HL-60 (cell line): ENCODE data around the gene SERPINA9.

Experiments used
- DNase-seq, 2 experiments: peaks; one replicate each; pipeline ENCODE4 v3.0.0-alpha.2; 2010 to 2020; ENCODE audit warnings: low read depth in 1 of 2, low spot score in 1 of 2
- H3K27ac ChIP-seq: fragments of 250-450 bp; sonication (Bioruptor Pico); replicated peaks from 2 replicates; pipeline ENCODE4 v1.5.1; 2020; ENCODE audit warnings: mild to moderate bottlenecking, moderate library complexity
- H3K27me3 ChIP-seq: fragments of 250-450 bp; sonication (Bioruptor Pico); 2 replicates; pipeline ENCODE4 v1.5.1; 2021; ENCODE audit warnings: mild to moderate bottlenecking, moderate library complexity; ENCODE audit not compliant: insufficient read depth, poor library complexity, severe bottlenecking
- H3K4me3 ChIP-seq: replicated peaks from 2 replicates; pipeline ENCODE4 v1.5.1; 2011; ENCODE audit warnings: mild to moderate bottlenecking, control low read depth, low read length; ENCODE audit not compliant: insufficient read depth
- GABPA ChIP-seq: IDR thresholded peaks from 2 replicates; pipeline ENCODE4 v1.6.1; 2012; ENCODE audit warnings: low read depth
- POLR2AphosphoS5 ChIP-seq: IDR thresholded peaks from 2 replicates; pipeline ENCODE4 v1.6.1; 2012; ENCODE audit warnings: low read depth
- SPI1 ChIP-seq: IDR thresholded peaks from 2 replicates; pipeline ENCODE4 v1.6.1; 2012; ENCODE audit warnings: low read depth, mild to moderate bottlenecking, borderline replicate concordance
- long read RNA-seq: library from polyadenylated mRNA; unstranded; transcript quantifications from one replicate; pipeline ENCODE4 v2.0.0, GENCODE V29; 2020
- TF ChIP-seq, protein P1 (sequence below): IDR thresholded peaks from one replicate; pipeline ENCODE4 v1.5.1; 2011; ENCODE audit warnings: low read length, control low read depth, inconsistent platforms; ENCODE audit not compliant: insufficient read depth
- TF ChIP-seq, protein P2 (sequence below): IDR thresholded peaks from 2 replicates; pipeline ENCODE4 v1.6.1; 2012; ENCODE audit warnings: low read depth; ENCODE audit not compliant: insufficient replicate concordance

SERPINA9 gene, protein sequence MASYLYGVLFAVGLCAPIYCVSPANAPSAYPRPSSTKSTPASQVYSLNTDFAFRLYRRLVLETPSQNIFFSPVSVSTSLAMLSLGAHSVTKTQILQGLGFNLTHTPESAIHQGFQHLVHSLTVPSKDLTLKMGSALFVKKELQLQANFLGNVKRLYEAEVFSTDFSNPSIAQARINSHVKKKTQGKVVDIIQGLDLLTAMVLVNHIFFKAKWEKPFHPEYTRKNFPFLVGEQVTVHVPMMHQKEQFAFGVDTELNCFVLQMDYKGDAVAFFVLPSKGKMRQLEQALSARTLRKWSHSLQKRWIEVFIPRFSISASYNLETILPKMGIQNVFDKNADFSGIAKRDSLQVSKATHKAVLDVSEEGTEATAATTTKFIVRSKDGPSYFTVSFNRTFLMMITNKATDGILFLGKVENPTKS
- long read RNA-seq, result 0 reads

DNA sequence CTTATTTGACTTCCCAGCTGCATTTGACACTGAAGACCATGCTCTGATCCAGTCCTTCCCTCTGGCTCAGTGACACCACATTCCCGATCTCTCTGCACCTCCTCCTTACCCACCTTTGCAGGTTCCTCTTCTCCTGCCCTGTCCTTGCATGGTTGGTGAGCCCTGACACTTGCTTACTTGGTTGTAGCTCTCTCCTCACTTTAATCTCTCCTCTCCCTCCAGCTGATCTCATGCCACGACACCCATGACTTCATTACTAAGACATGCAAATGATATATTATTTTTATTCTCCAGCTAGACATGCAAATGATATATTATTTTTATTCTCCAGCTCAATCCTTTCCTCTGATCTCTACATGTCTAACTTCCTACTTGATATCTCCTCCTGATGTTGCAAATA lies at the start of gene SERPINA9:
TSS of gene SERPINA9 (minus strand) at position 175 of the 400 bp plus-strand sequence. CDS start 6,357 bp downstream, outside the sequence.
- H3K27me3 ChIP-seq, result no peaks in the 10 kb centered on the region
- TF ChIP-seq, protein P1, sequence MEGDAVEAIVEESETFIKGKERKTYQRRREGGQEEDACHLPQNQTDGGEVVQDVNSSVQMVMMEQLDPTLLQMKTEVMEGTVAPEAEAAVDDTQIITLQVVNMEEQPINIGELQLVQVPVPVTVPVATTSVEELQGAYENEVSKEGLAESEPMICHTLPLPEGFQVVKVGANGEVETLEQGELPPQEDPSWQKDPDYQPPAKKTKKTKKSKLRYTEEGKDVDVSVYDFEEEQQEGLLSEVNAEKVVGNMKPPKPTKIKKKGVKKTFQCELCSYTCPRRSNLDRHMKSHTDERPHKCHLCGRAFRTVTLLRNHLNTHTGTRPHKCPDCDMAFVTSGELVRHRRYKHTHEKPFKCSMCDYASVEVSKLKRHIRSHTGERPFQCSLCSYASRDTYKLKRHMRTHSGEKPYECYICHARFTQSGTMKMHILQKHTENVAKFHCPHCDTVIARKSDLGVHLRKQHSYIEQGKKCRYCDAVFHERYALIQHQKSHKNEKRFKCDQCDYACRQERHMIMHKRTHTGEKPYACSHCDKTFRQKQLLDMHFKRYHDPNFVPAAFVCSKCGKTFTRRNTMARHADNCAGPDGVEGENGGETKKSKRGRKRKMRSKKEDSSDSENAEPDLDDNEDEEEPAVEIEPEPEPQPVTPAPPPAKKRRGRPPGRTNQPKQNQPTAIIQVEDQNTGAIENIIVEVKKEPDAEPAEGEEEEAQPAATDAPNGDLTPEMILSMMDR, result no peak
- no peak for TF ChIP-seq GABPA
- TF ChIP-seq SPI1, result no peak
- no peak for TF ChIP-seq POLR2AphosphoS5
- TF ChIP-seq, protein P2, sequence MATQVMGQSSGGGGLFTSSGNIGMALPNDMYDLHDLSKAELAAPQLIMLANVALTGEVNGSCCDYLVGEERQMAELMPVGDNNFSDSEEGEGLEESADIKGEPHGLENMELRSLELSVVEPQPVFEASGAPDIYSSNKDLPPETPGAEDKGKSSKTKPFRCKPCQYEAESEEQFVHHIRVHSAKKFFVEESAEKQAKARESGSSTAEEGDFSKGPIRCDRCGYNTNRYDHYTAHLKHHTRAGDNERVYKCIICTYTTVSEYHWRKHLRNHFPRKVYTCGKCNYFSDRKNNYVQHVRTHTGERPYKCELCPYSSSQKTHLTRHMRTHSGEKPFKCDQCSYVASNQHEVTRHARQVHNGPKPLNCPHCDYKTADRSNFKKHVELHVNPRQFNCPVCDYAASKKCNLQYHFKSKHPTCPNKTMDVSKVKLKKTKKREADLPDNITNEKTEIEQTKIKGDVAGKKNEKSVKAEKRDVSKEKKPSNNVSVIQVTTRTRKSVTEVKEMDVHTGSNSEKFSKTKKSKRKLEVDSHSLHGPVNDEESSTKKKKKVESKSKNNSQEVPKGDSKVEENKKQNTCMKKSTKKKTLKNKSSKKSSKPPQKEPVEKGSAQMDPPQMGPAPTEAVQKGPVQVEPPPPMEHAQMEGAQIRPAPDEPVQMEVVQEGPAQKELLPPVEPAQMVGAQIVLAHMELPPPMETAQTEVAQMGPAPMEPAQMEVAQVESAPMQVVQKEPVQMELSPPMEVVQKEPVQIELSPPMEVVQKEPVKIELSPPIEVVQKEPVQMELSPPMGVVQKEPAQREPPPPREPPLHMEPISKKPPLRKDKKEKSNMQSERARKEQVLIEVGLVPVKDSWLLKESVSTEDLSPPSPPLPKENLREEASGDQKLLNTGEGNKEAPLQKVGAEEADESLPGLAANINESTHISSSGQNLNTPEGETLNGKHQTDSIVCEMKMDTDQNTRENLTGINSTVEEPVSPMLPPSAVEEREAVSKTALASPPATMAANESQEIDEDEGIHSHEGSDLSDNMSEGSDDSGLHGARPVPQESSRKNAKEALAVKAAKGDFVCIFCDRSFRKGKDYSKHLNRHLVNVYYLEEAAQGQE, result no peak
- DNase-seq, result no peak
- H3K27ac ChIP-seq, result no peak within 1 kb of the TSS
- H3K4me3 ChIP-seq, result no peak within 1 kb of the TSS

DNA sequence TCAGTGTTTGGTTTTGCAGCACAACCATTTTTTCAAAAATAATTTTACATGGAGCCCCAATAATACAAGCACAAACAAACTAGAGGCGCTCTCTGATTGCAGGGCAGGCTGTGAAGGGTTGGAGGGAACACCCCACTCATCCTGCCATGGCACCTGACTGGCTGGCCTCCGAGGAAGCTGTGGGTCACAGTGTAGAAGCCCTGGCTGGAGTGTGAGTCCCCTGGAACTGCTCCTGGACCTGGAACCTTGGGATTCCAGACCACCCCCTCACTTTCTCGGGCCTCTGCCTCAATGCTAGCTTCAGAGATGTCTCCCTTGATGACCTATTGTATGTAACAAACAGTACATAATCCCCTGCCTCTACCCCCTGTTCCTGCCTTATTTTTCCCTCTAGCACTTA lies 48.1 kb upstream of the SERPINA9 start:
- DNase-seq, result no peak
- no peak overlapping the region for H3K4me3 ChIP-seq
- TF ChIP-seq GABPA, result no peak
- no peak for TF ChIP-seq POLR2AphosphoS5
- TF ChIP-seq SPI1, result no peak
- TF ChIP-seq, protein P2, result no peak
- TF ChIP-seq, protein P1, result no peak
- H3K27ac ChIP-seq, result no peak overlapping the region
- no peaks in the 10 kb centered on the region for H3K27me3 ChIP-seq

DNA sequence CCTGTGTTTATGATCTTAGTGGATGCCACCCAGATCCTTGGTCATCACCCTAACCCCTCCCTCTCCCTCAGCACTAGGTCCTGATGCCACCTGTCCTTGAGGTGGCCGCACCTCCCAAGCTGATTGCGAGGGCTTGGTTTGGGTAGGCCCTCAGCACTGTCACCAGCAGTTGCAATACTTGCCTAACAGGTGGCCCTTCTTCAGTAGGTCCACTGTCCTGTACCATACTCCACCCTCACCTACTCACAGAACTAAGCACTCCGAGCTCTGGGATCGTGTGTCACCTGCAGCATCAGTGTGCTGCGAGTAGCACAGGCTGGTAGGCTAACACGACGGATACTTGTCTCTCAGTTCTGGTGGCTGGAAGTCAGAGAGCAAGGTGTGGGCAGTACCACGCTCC lies 47.3 kb upstream of the SERPINA9 start:
- TF ChIP-seq GABPA, result no peak
- TF ChIP-seq, protein P1, result no peak
- no peak for TF ChIP-seq SPI1
- TF ChIP-seq, protein P2, result no peak
- DNase-seq, result no peak
- no peaks in the 10 kb centered on the region for H3K27me3 ChIP-seq
- no peak overlapping the region for H3K4me3 ChIP-seq
- no peak overlapping the region for H3K27ac ChIP-seq
